GM19238 (cell line): ENCODE data around the gene PRKN.
"Not testable (repeated sequence)": the region's sequence is repeated elsewhere in the genome, so short reads cannot be mapped to it uniquely, and the experiment has no call there.

Experiments
- DNase-seq: peaks from one replicate; pipeline ENCODE4 v3.0.0; 2011; ENCODE audit warnings: low spot score; ENCODE audit not compliant: insufficient read length

PRKN gene

DNA sequence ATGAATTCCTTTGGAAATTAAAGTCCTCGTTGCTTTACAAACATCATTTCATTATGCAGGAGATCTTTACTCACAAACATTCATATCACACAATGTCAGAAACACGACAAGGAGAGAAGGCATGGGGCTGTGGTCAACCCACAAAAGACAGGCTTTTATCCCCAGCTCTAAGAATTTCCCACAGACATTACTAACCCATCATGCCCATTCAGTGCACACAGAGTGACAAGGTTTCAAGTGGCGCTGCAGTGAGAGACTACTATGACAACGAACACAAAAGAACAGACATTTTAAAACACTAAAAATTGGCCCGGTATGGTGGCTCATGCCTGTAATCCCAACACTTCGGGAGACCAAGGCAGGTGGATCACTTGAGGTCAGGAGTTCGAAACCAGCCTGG, 873.9 kb downstream of the PRKN start:
- DNase-seq, result no peak

DNA sequence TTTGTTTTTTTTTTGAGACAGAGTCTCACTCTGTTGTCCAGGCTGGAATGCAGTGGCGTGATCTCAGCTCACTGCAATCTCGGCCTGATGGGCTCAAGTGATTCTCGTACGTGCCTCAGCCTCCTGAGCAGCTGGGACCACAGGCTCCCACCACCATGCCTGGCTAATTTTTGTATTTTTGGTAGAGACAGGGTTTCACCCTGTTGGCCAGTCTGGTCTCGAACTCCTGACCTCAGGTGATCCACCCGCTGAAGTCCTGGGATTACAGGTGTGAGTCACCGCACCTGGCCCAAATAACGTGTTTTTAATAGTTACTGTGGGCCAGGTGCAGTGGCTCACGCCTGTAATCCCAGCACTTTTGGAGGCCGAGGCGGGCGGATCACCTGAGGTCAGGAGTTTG, 876.1 kb downstream of the PRKN start:
- not testable (repeated sequence) for DNase-seq

DNA sequence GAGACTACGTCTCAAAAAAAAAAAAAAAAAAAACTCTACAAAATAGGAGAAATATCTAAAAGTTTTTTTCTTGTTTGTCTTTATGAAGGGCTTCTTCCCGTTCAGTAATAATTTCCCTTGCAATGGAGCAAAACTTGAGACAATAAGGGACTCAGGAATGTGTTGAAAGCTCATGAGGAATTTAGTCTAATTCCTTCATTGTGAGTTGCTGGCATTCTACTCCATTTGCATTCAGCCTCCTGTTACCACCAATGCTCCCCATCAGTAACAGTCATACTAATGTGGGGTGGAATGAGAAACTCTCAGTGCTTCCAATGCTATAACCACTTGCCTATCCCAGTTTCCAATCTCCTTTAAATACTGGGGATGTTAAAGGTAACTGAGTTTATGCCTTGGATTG, 877.0 kb downstream of the PRKN start:
- DNase-seq, result no peak

DNA sequence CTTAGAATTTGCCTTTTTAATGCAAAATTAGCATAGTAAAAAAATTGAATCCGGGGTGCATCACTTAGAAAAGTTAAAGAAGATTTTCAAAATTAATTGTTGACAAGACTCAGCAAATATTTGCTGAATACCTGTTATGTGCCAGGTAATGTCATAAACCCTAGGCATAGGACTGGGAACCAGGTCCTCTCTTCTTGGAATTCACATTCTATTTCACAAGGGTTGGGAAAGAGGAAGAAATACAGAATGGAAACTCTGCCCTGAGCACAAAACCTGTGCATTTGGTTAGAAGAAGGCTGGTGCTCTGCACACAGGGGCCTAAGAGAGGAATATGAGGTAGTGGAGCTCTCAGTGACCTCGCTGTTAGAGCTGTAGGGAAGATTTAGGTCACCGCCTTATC, 879.9 kb downstream of the PRKN start:
- DNase-seq, result no peak

DNA sequence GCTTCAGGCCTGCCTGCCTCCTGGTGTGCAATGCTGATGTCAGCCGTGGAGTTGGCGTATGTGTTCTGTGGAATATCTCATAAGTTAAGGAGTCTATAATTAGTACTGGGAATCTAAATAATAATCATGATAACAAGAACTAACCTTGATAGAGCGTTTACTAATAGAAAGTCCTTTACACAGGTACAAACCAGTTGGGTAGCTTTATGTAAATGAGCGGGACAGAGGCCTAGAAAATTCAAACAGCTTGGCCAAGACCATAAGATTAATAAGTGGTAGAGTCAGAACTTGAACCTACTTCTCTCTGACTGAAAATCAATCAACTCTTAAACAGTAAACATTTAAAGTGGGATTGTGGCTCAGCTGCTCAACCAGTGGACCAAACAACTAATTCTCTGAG, 882.8 kb downstream of the PRKN start:
- no peak for DNase-seq

DNA sequence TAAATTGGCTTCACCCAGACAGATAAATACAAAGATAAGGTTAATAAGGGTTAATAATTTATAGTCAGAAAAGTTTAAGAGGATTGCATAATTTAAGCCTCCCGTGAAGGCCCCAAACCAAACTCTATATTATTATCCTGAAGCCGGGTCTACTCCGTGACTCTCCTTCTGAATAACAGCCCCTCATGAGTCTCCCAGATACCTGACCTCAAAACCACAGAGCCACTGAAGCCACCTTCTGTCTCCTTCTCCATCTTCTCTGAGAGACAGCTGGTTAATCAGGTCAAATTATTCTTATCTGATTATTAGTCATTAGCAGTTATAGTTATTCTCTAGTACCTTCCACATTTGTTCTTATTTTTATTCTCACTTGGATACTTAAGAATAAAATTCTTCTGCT, 884.5 kb downstream of the PRKN start:
- DNase-seq, result no peak

DNA sequence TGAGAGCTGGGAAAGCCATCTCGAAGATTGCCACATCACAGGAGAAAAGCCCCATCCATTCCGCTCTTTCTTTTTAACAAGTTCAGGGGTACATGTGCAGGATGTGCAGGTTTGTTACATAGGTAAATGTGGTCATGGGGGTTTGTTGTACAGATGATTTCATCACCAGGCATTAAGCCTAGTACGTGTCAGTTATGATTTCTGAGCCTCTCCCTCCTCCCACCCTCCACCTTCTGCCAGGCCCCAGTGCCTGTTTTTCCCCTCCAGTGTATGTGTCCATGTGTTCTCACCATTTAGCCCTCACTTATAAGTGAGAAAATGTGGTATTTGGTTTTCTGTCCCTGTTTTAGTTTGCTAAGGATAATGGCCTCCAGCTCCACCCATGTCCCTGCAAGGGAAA, 887.2 kb downstream of the PRKN start:
- DNase-seq, result no peak

DNA sequence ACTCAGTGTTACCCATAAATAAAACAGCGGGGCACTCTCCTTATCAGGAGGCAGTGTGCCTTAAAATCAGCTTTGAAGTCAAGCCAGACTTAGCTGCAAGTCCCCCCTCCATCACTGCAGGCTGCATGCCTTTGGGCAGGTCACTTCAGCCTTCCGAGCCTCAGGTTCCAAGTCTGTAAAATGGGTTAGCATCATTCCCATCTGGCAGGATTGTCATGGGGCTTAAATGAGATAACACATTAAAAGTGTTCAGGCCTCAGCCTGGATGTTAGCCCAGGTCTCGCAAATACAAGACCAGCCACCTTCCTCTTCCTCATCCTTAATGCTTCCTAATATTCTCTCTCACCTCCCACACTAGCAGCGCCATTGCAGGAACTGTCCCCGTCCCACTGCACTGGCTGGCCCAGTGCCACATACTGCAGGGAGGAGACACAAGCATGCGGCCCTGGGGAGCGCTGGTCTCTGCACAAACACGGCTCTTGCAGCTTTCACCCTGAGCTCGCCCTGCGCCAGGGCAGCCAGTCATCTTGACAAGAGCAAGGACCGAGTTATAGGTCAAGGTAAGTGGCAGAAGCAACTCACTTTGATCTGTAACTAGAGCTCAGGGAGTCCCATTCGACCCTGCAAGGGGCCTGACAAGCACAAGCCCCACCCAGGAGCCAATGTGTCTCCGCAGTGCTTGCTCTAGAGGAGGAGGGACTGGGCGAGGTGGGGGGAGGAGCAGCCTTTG, 889.1 kb downstream of the PRKN start:
- DNase-seq, result no peak

DNA sequence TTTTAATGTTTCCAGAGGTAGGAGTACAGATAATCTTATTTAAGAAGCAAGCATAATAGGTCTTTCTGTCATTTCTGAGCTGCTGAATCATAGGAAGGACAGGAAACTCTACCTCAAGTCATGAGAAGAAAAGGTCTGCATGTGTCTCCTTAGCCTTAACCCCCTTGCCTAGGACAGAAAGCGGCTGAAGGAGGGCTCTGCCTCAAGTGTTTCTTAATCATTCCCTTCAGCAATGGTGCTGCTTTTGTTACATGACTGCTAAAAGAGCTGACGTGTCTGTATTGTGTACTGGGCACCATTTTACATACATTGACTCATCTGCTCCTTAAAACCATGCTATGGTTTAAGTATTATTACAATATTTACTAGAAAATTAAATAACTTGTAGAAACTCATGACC, 889.7 kb downstream of the PRKN start:
- no peak for DNase-seq

DNA sequence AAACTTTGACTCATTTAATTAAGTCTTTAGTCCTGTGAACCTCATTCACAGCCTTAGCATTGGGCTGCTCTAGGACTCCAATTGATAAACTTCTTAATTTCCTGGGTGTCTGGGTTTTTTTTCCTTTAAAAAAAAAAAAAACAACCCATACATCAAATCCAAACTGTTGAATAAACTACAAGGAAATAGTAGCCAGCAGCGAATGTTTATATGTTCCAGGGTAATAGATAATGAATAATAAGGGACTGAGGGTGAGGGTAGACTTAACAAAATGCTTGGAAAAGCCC, 890.2 kb downstream of the PRKN start:
- DNase-seq, result no peak

DNA sequence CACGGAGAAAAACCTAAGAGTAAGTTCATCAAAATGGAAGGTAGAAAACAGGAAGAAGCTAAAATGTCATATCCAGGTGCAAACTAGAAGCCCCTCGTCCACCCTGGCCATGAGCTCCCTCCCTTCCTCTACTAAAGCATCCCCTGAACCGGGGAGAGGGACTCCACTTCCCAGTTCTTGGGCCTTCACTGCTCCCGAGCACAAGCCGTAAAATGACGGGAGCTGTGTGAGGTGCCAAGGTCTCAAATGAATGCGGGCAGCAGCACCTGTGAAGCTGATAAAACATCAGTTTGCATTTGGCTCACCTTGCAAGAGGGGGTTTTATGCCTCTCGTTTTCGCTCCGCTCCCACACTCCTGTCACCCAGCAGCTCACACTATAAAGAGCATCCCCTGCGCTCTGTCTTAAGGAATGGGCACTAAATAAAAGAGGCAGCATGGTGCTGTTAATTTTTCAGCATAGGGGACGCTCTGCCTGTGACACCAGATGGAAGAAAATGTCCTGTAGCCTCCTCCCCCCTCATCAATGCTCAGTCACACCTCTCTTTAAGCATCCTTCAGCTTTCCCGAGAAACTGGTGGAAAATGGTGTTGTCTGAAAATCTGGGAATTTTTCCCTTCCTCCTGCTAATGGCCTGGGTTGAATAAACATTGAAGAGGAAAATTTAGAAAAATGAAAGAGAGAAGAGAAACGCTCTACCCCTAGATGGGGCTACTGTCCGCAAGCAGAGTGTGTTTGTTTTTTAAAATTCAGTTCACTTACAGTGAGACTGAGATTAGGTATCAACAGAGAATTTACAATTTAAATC, 890.7 kb downstream of the PRKN start:
- DNase-seq, result no peak

DNA sequence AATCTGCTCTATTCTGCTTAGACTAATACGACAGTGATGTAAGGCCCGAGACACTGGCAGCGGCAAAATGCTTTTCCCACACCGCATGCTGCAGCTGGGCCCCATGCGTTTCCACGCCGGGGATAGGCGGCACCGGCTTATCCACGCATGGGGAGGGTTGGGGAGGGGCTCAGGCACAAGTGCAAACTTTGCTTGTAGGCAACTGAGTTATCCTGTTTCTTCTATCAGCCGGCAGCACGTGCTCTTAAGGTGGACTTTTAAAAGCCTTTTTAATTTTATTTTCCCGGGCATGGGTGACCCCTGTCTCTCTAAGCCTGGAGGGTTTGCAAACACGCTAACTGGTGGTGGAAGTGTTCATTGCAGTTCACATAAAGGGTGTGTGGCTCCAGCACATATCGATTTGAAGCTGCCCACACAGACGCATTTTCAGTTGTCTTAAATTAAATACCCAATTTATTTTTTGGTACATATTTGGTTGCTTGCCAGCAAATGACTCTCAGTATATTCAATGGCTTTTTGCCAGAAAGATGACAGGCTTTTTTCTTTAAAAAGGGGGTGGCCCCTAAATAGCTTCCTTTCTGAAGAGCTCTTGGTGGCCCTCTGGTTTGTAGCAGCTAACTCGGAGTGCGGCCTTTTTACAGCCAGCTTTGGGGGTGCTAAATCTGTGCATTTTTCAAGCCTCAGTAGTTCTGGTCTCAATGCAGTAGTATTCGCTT, 891.9 kb downstream of the PRKN start:
- no peak for DNase-seq

DNA sequence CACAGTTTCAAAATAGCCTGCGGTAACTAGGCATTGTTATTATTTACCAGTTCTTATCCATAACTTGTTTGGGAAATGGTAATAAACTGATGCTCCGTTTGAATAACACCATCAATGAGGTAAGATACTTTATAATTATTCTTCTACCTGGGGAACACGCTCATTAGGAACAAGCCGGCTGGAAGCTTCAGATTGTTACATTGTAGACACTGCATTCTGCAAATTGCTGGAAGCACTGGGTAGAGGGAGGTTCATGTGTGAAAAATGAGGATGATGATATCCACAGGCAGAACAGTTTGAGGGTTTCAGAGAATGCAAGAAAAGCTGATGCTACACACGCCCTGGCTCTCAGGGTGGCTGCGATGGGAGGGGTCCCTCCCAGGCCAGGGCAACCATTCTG, 893.1 kb downstream of the PRKN start:
- DNase-seq, result no peak

DNA sequence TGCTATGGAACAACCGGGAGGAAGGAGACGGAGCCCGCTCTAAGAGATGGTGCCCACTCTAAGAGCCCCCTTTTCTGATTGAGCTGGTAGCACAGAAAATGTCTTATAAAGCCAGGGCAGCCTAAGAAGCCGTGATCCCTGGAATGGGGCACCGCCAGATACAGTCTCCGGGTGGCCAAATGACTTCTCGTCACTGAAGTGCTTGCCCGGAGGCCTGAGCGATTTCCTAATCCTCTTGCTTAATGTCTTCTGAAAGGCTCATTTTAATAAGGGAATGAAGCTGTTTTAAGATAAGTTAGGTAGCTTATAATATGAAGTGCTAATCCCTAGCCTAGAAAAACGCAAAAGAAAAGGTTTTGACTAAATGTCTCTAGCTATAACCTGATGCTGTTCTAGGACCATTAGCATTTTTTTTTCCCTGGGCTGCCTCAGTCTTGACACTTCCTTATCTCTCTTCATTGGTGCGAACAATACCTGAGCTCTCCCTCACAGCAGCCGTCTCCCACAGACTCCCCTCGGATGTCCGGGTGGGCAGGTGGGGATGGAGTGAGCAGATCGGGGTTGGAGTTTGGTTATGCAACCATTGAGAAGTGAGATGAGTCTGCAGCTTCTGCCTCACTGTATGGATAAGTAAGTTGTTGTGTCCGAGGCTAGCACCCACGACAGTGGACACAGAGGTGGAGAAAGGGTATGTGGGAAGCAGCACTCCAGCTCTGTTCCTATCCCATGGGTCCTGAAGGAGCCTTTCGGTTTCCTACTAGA, 894.3 kb downstream of the PRKN start:
- DNase-seq, result no peak

DNA sequence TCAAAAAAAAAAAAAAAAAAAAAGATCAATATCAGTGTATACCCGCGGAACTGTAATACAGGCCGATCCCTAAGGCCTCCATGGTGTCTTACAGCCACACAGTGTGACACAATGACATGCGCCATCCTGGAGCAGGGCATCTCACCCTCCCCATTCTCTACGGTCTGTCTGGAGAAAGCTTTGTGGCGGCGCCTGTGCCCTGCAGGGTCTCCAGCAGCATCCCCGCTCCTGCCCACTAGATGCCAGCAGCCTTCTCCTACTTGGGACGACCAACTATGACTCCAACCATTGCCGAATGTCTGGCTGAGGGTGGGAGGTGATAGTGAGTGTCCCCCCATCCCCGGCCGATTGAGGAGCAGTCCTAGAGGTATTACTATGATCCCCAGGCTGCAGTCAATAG, 894.9 kb downstream of the PRKN start:
- no peak for DNase-seq

DNA sequence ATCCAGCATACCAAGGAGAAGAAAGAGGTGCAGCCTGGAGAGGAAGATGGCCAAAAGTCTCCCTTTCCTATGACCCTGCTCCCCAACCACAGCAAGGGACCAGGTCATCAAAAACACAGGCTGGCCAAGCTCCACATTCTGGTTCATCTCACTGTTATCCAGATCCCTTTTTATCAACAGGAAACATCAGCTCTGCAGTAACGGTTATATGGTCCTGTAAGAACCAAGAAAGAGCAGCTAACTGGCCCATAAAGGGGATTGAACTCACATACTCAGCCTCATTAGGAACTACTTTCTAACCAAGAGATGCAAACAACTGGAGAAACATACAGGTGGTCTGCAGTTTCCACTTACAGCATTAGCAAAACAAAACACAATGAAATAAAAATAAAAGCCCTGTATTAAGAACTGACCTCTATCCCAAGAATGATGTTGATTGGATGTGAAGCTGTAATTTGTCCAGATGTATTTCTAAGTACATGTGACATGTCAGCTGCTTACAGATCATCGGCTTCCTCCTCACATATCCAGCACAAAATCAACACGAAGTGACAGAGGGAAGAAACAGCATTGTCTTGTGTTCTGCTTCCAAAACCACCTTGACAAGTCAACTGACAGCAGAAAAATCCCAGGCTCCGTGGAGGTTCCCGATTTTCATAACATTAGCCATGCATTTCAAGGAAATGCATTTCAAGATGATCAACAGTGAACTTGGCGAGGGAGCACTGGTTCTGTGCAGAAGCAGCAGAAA, 896.5 kb downstream of the PRKN start:
- no peak for DNase-seq

DNA sequence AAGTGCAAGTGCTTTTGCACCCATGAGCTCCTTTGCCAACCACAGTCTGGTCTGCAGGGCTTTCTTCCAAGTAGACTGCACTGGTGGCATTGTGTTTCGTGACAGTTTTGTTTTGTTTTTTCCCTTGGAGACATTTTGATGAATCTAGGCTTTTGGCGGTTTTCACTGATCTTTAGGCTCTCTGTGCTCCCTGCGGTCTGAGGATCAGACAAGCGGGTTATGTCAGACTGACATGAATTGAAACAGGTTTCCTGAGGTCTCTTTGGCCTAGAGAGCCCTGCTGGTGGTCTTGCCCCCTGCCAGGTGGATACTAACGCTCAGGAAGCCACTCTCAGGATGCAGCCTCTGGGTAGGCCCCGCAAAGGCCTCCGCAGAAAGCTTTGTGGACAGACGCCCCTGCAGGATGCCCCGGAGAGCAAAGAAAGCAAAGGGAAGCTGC, 898.3 kb downstream of the PRKN start:
- DNase-seq, result no peak

DNA sequence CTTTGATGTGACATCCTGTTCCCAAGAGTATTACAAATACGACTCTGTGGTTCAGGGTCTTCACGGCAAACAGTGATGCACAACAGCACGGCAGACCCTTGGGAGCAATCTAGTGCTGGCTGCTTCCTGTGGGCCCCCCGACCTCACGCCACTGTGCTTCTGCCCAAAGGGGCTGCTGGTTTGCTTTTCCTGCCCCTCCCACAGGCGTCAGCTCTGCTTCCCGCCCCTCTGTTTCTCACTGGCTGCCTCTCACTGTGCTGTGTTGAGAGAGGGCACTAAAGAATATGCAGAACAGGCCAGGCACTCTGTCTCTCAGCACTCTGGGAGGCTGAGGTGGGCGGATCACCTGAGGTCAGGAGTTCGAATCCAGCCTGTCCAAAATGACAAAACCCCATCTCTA, 899.2 kb downstream of the PRKN start:
- no peak for DNase-seq

DNA sequence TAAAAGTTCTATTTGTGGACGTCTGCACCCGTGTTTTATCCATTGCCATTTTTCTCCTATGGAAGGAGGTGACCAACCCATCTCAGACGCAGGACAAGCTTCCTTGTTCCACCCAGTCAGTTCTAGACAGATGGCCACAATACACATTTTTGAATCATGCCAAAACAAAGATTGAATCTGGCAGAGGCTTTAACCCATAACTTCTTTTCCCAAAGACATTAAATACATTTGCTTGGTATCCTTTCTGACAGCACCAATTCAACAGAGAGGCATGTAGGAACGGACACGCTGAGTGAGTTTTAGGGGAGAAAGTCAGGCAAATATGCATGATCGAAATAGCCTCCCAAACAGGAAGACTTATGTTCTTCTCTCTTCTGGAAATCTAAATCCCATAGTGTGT, 901.1 kb downstream of the PRKN start:
- DNase-seq, result no peak

DNA sequence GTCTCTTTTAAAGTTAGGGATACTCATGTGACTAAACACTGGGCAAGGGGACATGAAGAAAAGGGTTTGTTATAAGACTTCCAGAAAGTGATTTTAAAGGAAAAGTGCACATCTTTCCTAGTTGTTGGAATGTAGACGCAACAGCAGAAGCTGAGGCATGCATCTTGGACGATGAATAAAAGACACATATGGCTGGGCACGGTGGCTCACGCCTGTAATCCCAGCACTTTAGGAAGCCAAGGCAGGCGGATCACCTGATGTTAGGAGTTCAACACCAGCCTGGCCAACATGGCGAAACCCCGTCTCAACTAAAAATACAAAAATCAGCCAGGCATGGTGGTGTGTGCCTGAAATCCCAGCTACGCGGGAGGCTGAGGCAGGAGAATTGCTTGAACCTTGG, 905.4 kb downstream of the PRKN start:
- not testable (repeated sequence) for DNase-seq

DNA sequence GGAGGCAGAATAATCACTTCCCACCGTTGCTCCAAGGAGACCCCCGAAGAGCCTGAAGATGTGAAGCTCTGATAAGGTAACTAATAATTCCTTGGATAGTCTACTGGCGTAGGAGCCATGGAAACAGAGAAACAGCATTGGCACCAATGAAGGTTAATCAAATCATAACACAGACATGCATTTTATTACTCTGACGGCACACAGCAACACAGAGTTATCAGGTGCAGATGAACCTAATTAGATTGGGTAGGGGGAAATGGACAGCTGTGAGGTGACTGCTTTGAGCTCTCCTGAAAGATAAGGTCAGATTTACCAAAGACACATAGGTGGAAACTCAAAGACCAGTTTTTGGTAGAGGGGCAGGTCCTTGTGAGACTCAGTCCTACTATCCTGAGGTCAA, 909.7 kb downstream of the PRKN start:
- no peak for DNase-seq
